ENCODE measurements around the gene TAAR8.
"Not testable (repeated sequence)": the region's sequence is repeated elsewhere in the genome, so short reads cannot be mapped to it uniquely, and the experiment has no call there.

The TAAR8 gene

GRCh38 chr6:132584698-132585097 is 32.2 kb downstream of the TAAR8 start:
- no peak for TF ChIP-seq CTCF (conservative IDR thresholded peaks at IDR 0.05)

GRCh38 chr6:132587424-132587823 is 35.0 kb downstream of the TAAR8 start:
- H3K27ac ChIP-seq, result no peak overlapping the region
- no peak for TF ChIP-seq CTCF (conservative IDR thresholded peaks at IDR 0.05)

More at GRCh38 chr6:132584698-132585097, 32.2 kb downstream of the TAAR8 start:
- H3K27ac ChIP-seq, result no peak overlapping the region

GRCh38 chr6:132589454-132589853 is 37.0 kb downstream of the TAAR8 start, which contains the start of gene TAAR5:
TAAR5 (minus strand) TSS chr6:132589741; CDS start chr6:132589686, 55 bp downstream.
- H3K27ac ChIP-seq, result no peak within 1 kb of the TSS
- no peak for TF ChIP-seq CTCF (conservative IDR thresholded peaks at IDR 0.05)

- no peak overlapping the region for H3K27ac ChIP-seq
- TF ChIP-seq CTCF (conservative IDR thresholded peaks at IDR 0.05), result no peak
Observed at GRCh38 chr6:132590362-132590761, 37.9 kb downstream of the TAAR8 start.

GRCh38 chr6:132592855-132593254 is 40.4 kb downstream of the TAAR8 start:
- no peak overlapping the region for H3K27ac ChIP-seq
- no peak for TF ChIP-seq CTCF (conservative IDR thresholded peaks at IDR 0.05)

- no peak overlapping the region for H3K27ac ChIP-seq
- TF ChIP-seq CTCF (conservative IDR thresholded peaks at IDR 0.05), result no peak
Observed at GRCh38 chr6:132596201-132596600, 43.7 kb downstream of the TAAR8 start.

- no peak overlapping the region for H3K27ac ChIP-seq
- TF ChIP-seq CTCF (conservative IDR thresholded peaks at IDR 0.05), result peak; percentile 51
Observed at GRCh38 chr6:132598473-132598872, 46.0 kb downstream of the TAAR8 start.

- H3K27ac ChIP-seq, result not testable (repeated sequence)
Observed at GRCh38 chr6:132600900-132601299, 48.4 kb downstream of the TAAR8 start.
